ENCODE data around the gene LMO3.

LMO3 gene

DNA sequence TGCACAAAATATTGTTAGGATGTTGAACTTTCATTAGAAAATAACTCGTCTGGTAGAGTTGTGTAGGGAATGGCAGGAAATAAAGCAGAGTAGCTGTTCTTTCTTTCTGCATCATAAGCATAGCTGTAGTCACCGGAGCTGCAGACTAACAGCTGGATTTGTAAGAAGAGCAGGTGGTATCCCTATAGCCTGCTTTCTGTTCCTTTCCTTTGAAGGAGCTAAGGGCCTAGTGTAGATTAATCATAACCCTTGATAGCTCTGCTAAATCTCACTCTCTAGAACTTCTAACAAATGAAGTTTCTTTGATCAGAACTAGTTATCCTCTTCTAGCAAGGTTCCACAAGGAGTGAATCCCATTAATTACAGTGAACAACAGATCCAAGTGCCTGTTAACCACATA lies 3.5 kb downstream of the LMO3 start:
- Histone ChIP-seq H3K27ac (ENCODE audit: low read depth, low read length) (no peak overlapping the region), H3K27me3 (ENCODE audit: control insufficient read depth, insufficient read depth, low read length) (peaks cover 43% of the 10 kb centered on the region), H3K4me3 (ENCODE audit: low read depth, low read length) (no peak overlapping the region), H3K9ac (ENCODE audit: low read depth, low read length) (no peak overlapping the region), H3K9me3 (ENCODE audit: control insufficient read depth, insufficient read depth, low read length) (no peaks in the 10 kb centered on the region), H3K36me3 (ENCODE audit: control insufficient read depth, insufficient read depth, low read length) (no peaks in the 10 kb centered on the region), H3K4me1 (ENCODE audit: control insufficient read depth, insufficient read depth, low read length) (peaks cover 38% of the 10 kb centered on the region)

DNA sequence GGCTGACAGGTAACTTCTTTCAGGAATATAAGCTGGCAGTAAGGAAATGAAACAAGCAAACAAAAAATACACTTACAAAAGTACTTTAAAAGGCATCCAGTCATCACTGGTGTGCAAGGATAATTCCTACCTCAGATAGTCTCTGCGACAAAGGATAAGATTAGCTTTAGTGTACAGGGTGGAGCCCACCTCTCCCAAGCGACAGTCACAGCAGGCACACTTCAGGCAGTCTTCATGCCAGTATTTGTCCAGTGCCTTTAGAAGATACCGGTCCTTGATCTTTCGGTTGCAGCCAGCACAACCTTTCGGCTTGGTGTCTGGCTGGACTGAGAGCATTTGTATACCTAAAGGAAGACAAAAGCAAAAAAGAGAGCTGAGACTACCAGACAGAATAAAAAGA lies 5.4 kb downstream of the LMO3 start:
- H3K27me3 ChIP-seq (ENCODE audit: control insufficient read depth, insufficient read depth, low read length): peaks cover 24% of the 10 kb centered on the region
- H3K27ac ChIP-seq (ENCODE audit: low read depth, low read length): no peak overlapping the region
- peaks cover 34% of the 10 kb centered on the region for H3K4me1 ChIP-seq (ENCODE audit: control insufficient read depth, insufficient read depth, low read length)
- no peaks in the 10 kb centered on the region for H3K36me3 ChIP-seq (ENCODE audit: control insufficient read depth, insufficient read depth, low read length)
- H3K9ac ChIP-seq (ENCODE audit: low read depth, low read length): no peak overlapping the region
- no peak overlapping the region for H3K4me3 ChIP-seq (ENCODE audit: low read depth, low read length)
- no peaks in the 10 kb centered on the region for H3K9me3 ChIP-seq (ENCODE audit: control insufficient read depth, insufficient read depth, low read length)

DNA sequence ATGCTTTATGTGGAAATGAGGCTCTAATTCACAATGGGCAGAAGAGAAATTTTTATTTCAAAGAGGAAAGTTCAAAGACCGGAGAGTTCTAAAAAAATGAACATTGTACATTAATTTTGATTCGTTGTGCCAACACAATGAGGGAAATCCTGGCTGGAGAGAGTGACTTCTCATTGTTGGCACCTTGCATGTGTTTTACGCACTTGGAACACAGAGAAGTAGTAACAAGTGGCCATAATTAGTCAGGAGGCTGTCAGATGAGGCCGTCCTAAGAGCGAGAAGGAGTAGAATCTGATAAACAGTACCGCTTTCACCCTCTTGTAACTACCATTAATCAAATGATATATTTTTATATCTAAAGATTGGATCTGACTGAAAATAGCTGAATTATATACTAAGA lies 6.9 kb downstream of the LMO3 start:
- Histone ChIP-seq H3K9me3 (ENCODE audit: control insufficient read depth, insufficient read depth, low read length) (no peaks in the 10 kb centered on the region), H3K36me3 (ENCODE audit: control insufficient read depth, insufficient read depth, low read length) (no peaks in the 10 kb centered on the region), H3K27me3 (ENCODE audit: control insufficient read depth, insufficient read depth, low read length) (peaks cover 10% of the 10 kb centered on the region), H3K4me1 (ENCODE audit: control insufficient read depth, insufficient read depth, low read length) (peaks cover 23% of the 10 kb centered on the region), H3K9ac (ENCODE audit: low read depth, low read length) (no peak overlapping the region), H3K27ac (ENCODE audit: low read depth, low read length) (no peak overlapping the region), H3K4me3 (ENCODE audit: low read depth, low read length) (no peak overlapping the region)

DNA sequence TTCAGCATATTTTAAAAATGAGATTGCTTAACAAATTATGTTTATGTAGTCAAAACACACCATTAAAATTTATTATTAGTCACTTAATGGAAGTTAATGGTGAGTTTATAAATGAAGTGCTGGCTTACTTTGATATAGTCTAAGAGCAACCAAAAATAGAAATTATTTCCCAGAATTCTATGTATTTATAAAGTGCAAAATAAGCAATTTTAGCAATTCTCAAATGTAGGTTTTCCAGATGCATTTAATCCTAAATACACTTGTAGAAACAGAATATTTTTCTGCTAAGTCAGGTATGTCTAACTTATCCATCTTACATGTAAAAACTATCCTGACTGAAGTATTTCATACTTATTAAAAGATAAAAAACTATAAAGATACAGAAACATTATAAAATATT lies 11.2 kb downstream of the LMO3 start:
- H3K9me3 ChIP-seq (ENCODE audit: control insufficient read depth, insufficient read depth, low read length): no peaks in the 10 kb centered on the region
- no peaks in the 10 kb centered on the region for H3K36me3 ChIP-seq (ENCODE audit: control insufficient read depth, insufficient read depth, low read length)
- H3K9ac ChIP-seq (ENCODE audit: low read depth, low read length): no peak overlapping the region
- no peak overlapping the region for H3K4me3 ChIP-seq (ENCODE audit: low read depth, low read length)
- H3K27ac ChIP-seq (ENCODE audit: low read depth, low read length): no peak overlapping the region
- H3K4me1 ChIP-seq (ENCODE audit: control insufficient read depth, insufficient read depth, low read length): peaks cover 14% of the 10 kb centered on the region
- no peaks in the 10 kb centered on the region for H3K27me3 ChIP-seq (ENCODE audit: control insufficient read depth, insufficient read depth, low read length)

DNA sequence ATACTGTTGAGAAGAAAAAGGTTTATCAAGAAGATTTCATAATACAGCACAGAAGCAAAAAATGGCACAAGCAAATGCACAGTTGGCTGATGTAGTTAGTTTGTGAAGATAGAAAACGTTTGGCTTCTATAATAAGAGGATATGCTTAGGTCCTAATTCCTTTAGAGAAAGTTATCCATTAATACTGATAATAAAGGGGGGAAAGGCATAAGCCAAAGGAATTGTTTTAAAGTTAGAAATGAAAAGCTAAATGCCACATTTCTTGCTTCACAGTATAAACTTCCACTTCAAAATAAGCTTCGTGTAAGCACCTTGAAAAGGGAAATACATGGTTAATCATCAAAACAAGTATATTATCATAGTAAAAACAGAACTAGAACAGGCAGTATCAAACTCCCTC lies 12.4 kb downstream of the LMO3 start:
- no peak overlapping the region for H3K27ac ChIP-seq (ENCODE audit: low read depth, low read length)
- H3K36me3 ChIP-seq (ENCODE audit: control insufficient read depth, insufficient read depth, low read length): no peaks in the 10 kb centered on the region
- H3K9ac ChIP-seq (ENCODE audit: low read depth, low read length): no peak overlapping the region

DNA sequence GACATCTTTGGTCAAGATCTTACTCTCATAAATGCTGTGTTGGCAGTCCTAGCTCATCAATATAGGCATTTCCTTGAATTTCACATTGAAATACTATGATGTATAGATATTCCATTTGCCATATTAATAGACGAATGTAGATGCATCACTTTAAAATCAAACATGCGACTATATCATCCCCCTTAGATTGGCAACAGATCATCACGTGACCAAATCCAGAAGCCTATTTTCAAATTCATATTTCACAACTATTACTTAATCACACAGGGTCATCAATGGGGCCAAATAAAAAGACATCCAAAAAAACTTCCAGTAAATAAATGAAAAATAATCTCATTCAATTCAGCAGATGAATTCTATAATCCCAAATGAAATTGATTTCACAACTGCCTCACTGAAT lies 15.3 kb downstream of the LMO3 start:
- no peaks in the 10 kb centered on the region for H3K9me3 ChIP-seq (ENCODE audit: control insufficient read depth, insufficient read depth, low read length)
- H3K27me3 ChIP-seq (ENCODE audit: control insufficient read depth, insufficient read depth, low read length): no peaks in the 10 kb centered on the region
- H3K27ac ChIP-seq (ENCODE audit: low read depth, low read length): no peak overlapping the region
- no peak overlapping the region for H3K9ac ChIP-seq (ENCODE audit: low read depth, low read length)
- no peak overlapping the region for H3K4me3 ChIP-seq (ENCODE audit: low read depth, low read length)
- H3K36me3 ChIP-seq (ENCODE audit: control insufficient read depth, insufficient read depth, low read length): no peaks in the 10 kb centered on the region
- no peaks in the 10 kb centered on the region for H3K4me1 ChIP-seq (ENCODE audit: control insufficient read depth, insufficient read depth, low read length)

More for the DNA sequence above, 12.4 kb downstream of the LMO3 start:
- H3K4me3 ChIP-seq (ENCODE audit: low read depth, low read length): no peak overlapping the region
- H3K27me3 ChIP-seq (ENCODE audit: control insufficient read depth, insufficient read depth, low read length): no peaks in the 10 kb centered on the region
- H3K9me3 ChIP-seq (ENCODE audit: control insufficient read depth, insufficient read depth, low read length): no peaks in the 10 kb centered on the region
- peaks cover 10% of the 10 kb centered on the region for H3K4me1 ChIP-seq (ENCODE audit: control insufficient read depth, insufficient read depth, low read length)

DNA sequence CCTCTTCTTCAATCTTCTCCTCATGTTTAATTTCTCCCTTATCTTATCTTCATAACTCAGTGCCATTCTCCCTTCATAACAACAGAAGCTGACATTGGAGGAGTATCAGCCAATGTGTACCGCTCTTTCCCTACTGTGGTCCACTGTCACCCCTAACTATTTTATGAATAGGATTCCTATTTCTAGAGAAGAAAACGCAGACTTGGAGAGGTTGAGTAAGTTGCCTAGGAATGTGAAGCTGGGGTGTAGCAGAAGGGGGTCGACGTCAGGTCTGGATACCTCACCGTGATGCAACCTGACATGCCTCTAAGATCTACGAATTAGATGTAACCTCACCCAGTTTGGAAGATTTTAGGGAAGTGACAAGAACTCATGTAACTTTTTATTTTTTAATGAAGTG lies 17.1 kb downstream of the LMO3 start:
- H3K27me3 ChIP-seq (ENCODE audit: control insufficient read depth, insufficient read depth, low read length): no peaks in the 10 kb centered on the region
- no peaks in the 10 kb centered on the region for H3K36me3 ChIP-seq (ENCODE audit: control insufficient read depth, insufficient read depth, low read length)
- H3K27ac ChIP-seq (ENCODE audit: low read depth, low read length): no peak overlapping the region
- H3K9ac ChIP-seq (ENCODE audit: low read depth, low read length): no peak overlapping the region
- H3K9me3 ChIP-seq (ENCODE audit: control insufficient read depth, insufficient read depth, low read length): no peaks in the 10 kb centered on the region
- no peak overlapping the region for H3K4me3 ChIP-seq (ENCODE audit: low read depth, low read length)
- H3K4me1 ChIP-seq (ENCODE audit: control insufficient read depth, insufficient read depth, low read length): no peaks in the 10 kb centered on the region

DNA sequence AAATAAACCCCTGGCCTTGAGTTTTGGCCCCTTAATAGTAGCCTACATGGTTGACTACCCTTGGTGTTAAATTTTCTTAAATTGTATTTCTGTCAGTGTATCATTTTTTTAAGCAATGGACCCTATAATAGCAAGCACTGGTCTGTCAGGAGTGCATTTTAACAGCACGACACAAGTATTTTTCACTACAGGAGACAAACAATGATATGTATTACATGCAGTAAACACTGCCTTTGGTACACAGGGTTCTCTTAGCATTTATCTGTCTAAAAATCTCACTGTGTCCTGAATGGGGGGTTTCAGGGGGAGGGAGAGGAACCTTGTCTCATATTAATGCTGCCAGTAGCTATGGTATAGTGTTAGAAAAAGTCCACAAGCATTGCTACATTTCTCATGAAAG lies 18.4 kb downstream of the LMO3 start:
- no peak overlapping the region for H3K27ac ChIP-seq (ENCODE audit: low read depth, low read length)
- no peaks in the 10 kb centered on the region for H3K36me3 ChIP-seq (ENCODE audit: control insufficient read depth, insufficient read depth, low read length)
- H3K27me3 ChIP-seq (ENCODE audit: control insufficient read depth, insufficient read depth, low read length): no peaks in the 10 kb centered on the region
- H3K9me3 ChIP-seq (ENCODE audit: control insufficient read depth, insufficient read depth, low read length): no peaks in the 10 kb centered on the region
- H3K4me3 ChIP-seq (ENCODE audit: low read depth, low read length): no peak overlapping the region
- H3K4me1 ChIP-seq (ENCODE audit: control insufficient read depth, insufficient read depth, low read length): no peaks in the 10 kb centered on the region
- no peak overlapping the region for H3K9ac ChIP-seq (ENCODE audit: low read depth, low read length)

DNA sequence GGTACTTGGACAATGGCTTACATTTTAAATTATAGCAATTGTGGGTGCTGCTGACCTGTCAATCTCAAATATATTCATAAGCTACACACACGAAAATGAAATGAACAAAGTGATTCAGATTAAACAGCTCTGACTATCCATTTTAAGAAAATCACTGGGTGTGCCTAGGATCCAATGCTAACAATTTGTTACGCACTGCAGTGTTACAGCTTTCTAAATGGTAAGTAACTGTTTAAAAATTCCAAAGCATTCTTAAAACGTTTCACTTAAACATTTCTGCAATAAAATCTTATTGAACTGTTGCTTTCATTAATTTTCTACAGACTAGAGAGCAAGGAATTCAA lies 18.9 kb downstream of the LMO3 start:
- Histone ChIP-seq H3K36me3 (ENCODE audit: control insufficient read depth, insufficient read depth, low read length) (no peaks in the 10 kb centered on the region), H3K4me1 (ENCODE audit: control insufficient read depth, insufficient read depth, low read length) (no peaks in the 10 kb centered on the region), H3K4me3 (ENCODE audit: low read depth, low read length) (no peak overlapping the region), H3K27me3 (ENCODE audit: control insufficient read depth, insufficient read depth, low read length) (no peaks in the 10 kb centered on the region), H3K27ac (ENCODE audit: low read depth, low read length) (no peak overlapping the region), H3K9ac (ENCODE audit: low read depth, low read length) (no peak overlapping the region), H3K9me3 (ENCODE audit: control insufficient read depth, insufficient read depth, low read length) (no peaks in the 10 kb centered on the region)

DNA sequence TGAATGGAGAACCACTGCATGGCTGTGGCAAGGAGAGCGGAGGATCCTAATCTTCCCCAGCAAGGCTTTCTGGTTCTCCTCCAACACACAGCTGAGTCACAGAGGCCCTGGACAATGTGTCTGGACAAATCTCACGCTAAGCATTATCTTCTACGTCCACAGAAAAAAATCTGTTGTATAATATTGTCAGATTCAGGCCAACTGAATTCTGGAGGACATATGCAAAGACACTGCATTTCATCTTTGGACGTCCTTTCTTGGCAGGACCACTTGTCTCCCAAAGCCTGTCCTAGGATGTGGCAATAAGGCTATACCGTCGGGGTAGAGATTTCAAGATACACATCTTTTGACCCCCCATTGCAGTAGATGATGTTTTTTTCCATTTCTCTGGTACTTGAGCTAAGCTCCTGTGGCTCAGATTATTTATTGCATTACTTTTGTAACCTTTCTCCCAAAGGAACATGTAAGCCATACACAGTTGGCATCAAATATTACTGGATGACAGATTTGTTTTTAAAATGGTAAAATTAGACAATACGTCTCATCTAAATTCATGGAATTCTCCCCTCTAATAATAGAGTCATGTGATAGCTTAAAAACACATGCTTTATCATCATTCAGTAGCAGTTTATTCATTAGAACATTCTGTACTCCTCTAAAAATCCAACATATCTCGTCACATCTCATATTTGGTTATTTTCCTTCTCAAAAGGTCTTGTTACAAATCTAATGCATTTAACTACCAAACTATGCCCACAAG lies 19.4 kb downstream of the LMO3 start:
- Histone ChIP-seq H3K4me3 (ENCODE audit: low read depth, low read length) (no peak overlapping the region), H3K27ac (ENCODE audit: low read depth, low read length) (no peak overlapping the region), H3K4me1 (ENCODE audit: control insufficient read depth, insufficient read depth, low read length) (no peaks in the 10 kb centered on the region), H3K27me3 (ENCODE audit: control insufficient read depth, insufficient read depth, low read length) (no peaks in the 10 kb centered on the region), H3K9me3 (ENCODE audit: control insufficient read depth, insufficient read depth, low read length) (no peaks in the 10 kb centered on the region), H3K36me3 (ENCODE audit: control insufficient read depth, insufficient read depth, low read length) (no peaks in the 10 kb centered on the region), H3K9ac (ENCODE audit: low read depth, low read length) (no peak overlapping the region)

DNA sequence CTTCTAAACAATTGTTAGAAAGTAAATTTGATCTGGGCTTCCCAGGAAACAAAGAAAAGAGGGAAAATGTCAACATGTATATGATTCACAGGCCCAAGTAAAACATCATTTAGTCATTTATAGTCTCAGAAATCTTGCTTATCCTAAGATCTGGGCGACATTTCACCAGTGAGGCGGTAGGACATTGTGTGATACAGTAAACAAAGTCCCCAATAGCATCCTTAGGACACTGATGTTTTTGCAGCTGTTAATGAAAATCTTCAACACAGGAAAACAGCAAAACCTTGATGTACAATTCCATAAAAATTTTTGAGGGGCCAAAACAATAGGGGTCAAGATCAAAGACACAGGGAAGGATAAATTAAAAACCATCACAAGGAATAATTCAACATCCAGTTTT lies 20.2 kb downstream of the LMO3 start:
- Histone ChIP-seq H3K9me3 (ENCODE audit: control insufficient read depth, insufficient read depth, low read length) (no peaks in the 10 kb centered on the region), H3K27ac (ENCODE audit: low read depth, low read length) (no peak overlapping the region), H3K4me1 (ENCODE audit: control insufficient read depth, insufficient read depth, low read length) (no peaks in the 10 kb centered on the region), H3K36me3 (ENCODE audit: control insufficient read depth, insufficient read depth, low read length) (no peaks in the 10 kb centered on the region), H3K9ac (ENCODE audit: low read depth, low read length) (no peak overlapping the region), H3K27me3 (ENCODE audit: control insufficient read depth, insufficient read depth, low read length) (no peaks in the 10 kb centered on the region), H3K4me3 (ENCODE audit: low read depth, low read length) (no peak overlapping the region)

Data from HUES48 (cell line).